Thyroid gland (tissue), 4 donors: ENCODE results near the gene SLC7A14. TPM values are rescaled to one million over a fixed set of nuclear protein-coding genes. Genes with fewer than 3 reads are reported as not detected.

Experiments
- DNase-seq, 2 donors: peaks; one replicate each; pipeline ENCODE4 v3.0.0-alpha.2; 2019
- H3K27ac ChIP-seq, 3 donors: fragments of 200-600 bp; sonication (generic); 1 replicate in 2 of 3; 2 replicates in 1 of 3; pipeline ENCODE4 v1.5.1; 2016 to 2019; ENCODE audit warnings: mild to moderate bottlenecking in 1 of 3, moderate library complexity in 1 of 3
- H3K27me3 ChIP-seq: fragments of 200-600 bp; sonication (generic); one replicate; pipeline ENCODE4 v1.5.1; 2019
- H3K36me3 ChIP-seq, 2 donors: fragments of 200-600 bp; sonication (generic); one replicate each; pipeline ENCODE4 v1.5.1; 2016 to 2019
- H3K4me1 ChIP-seq, 2 donors: fragments of 200-600 bp; sonication (generic); one replicate each; pipeline ENCODE4 v1.5.1; 2017 to 2019
- H3K4me3 ChIP-seq, 3 donors: fragments of 200-600 bp; sonication (generic); replicated peaks in 1 of 3; 1 replicate in 2 of 3; 2 replicates in 1 of 3; pipeline ENCODE4 v1.5.1; 2016; ENCODE audit warnings: mild to moderate bottlenecking in 1 of 3
- H3K9me3 ChIP-seq: fragments of 200-600 bp; sonication (generic); one replicate; pipeline ENCODE4 v1.5.1; 2017
- CTCF ChIP-seq, 6 experiments: fragments of 200-600 bp in 3 of 6; fragments of 450-650 bp in 3 of 6; sonication (generic) in 3 of 6; IDR thresholded peaks; one replicate each; pipeline ENCODE4 v1.5.1; 2016 to 2019; ENCODE audit warnings: antibody characterized with exemption in 6 of 6, mild to moderate bottlenecking in 2 of 6, inconsistent platforms in 1 of 6, moderate library complexity in 1 of 6
- POLR2A ChIP-seq, 2 donors: fragments of 450-650 bp; IDR thresholded peaks; one replicate each; pipeline ENCODE4 v1.6.1; 2017; ENCODE audit warnings: antibody characterized with exemption in 2 of 2, mild to moderate bottlenecking in 2 of 2, moderate library complexity in 1 of 2
- WGBS, 2 donors: methylation state at CpG; one replicate each; pipeline ENCODE4 v1.1.5; 2017; 5-methylcytosine and 5-hydroxymethylcytosine counted together
- intact Hi-C: fragments of 100-400 bp; cut with DNase I; formaldehyde crosslinking; loops from one replicate; pipeline ENCODE4 v1.15.1; 2023
- total RNA-seq, 4 donors: library from RNA; depleted of rRNA; stranded (reverse); fragments of >200 nt; gene quantifications; one replicate each; pipeline ENCODE4 v1.2.3, GENCODE V29; 2016

The SLC7A14 gene
- total RNA-seq, 4 donors from 2014 or later, result 0.11 to 0.34 (median 0.13) TPM; not detected in 1

GRCh38 chr3:170506556-170506955 is 79.3 kb downstream of the SLC7A14 start:
- Histone ChIP-seq H3K9me3 (no peaks in the 10 kb centered on the region), H3K4me1 (peaks cover 0 to 3% of the 10 kb centered on the region in 2 donors), H3K27ac (no peak overlapping the region), H3K36me3 (no peaks in the 10 kb centered on the region), H3K4me3 (no peak overlapping the region), H3K27me3 (no peaks in the 10 kb centered on the region)
- intact Hi-C loops, result no loop called here
- DNase-seq, result peak; percentile 8 to 14
- TF ChIP-seq POLR2A (IDR thresholded peaks at IDR 0.05) (no peak), CTCF (IDR thresholded peaks at IDR 0.05) (no peak)
- 11 to 16% methylated on average over 2 of the region's 2 CpGs for WGBS, 2 donors

- DNase-seq, result no peak
- H3K9me3 ChIP-seq, result no peaks in the 10 kb centered on the region
- 34 to 52% methylated on average over 1 of the region's 1 CpG for WGBS, 2 donors
- intact Hi-C loops, result no loop called here
- no peaks in the 10 kb centered on the region for H3K27me3 ChIP-seq
- H3K4me1 ChIP-seq, result peaks cover 0 to 3% of the 10 kb centered on the region in 2 donors
- H3K36me3 ChIP-seq, result no peaks in the 10 kb centered on the region
- TF ChIP-seq CTCF (IDR thresholded peaks at IDR 0.05) (no peak), POLR2A (IDR thresholded peaks at IDR 0.05) (no peak)
- no peak overlapping the region for H3K27ac ChIP-seq
- H3K4me3 ChIP-seq, result no peak overlapping the region
These were observed 83.6 kb downstream of the SLC7A14 start for GRCh38 chr3:170502297-170502696.

- WGBS, 2 donors, result 91 to 94% methylated on average over 7 of the region's 7 CpGs
- H3K27ac ChIP-seq, result no peak overlapping the region
- H3K36me3 ChIP-seq, result no peaks in the 10 kb centered on the region
- H3K4me3 ChIP-seq, result no peak overlapping the region
- no peaks in the 10 kb centered on the region for H3K4me1 ChIP-seq
- no peaks in the 10 kb centered on the region for H3K9me3 ChIP-seq
- DNase-seq, result no peak
- intact Hi-C loops, result no loop called here
- no peaks in the 10 kb centered on the region for H3K27me3 ChIP-seq
- TF ChIP-seq POLR2A (IDR thresholded peaks at IDR 0.05), result no peak
- TF ChIP-seq CTCF (IDR thresholded peaks at IDR 0.05), result no peak
These were observed 84.9 kb downstream of the SLC7A14 start for GRCh38 chr3:170500995-170501394.

DNA sequence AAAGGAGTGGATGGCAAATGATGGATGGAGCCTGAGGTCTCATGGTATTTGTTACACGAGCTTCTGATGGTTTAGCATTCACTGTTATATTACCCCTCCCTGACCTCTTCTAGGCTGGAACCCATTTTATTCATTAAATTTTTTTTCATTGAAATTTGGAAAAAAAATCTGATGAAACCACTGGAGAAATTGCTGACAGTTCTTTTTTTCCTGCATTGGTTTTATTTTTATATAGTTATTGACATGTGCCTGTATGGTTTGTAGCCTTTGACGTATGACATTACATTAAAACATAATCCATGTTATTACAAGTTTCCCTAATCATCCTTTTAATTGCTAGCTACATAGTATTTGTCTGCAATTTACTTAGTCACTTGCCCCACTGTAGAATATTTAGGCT is 85.4 kb downstream of the SLC7A14 start:
- Histone ChIP-seq H3K4me3 (no peak overlapping the region), H3K36me3 (no peaks in the 10 kb centered on the region), H3K27me3 (no peaks in the 10 kb centered on the region), H3K9me3 (no peaks in the 10 kb centered on the region), H3K27ac (no peak overlapping the region), H3K4me1 (no peaks in the 10 kb centered on the region)
- intact Hi-C loops, result no loop called here
- TF ChIP-seq CTCF (IDR thresholded peaks at IDR 0.05) (no peak), POLR2A (IDR thresholded peaks at IDR 0.05) (no peak)
- WGBS, 2 donors, result 84 to 85% methylated on average over 2 of the region's 2 CpGs
- no peak for DNase-seq

DNA sequence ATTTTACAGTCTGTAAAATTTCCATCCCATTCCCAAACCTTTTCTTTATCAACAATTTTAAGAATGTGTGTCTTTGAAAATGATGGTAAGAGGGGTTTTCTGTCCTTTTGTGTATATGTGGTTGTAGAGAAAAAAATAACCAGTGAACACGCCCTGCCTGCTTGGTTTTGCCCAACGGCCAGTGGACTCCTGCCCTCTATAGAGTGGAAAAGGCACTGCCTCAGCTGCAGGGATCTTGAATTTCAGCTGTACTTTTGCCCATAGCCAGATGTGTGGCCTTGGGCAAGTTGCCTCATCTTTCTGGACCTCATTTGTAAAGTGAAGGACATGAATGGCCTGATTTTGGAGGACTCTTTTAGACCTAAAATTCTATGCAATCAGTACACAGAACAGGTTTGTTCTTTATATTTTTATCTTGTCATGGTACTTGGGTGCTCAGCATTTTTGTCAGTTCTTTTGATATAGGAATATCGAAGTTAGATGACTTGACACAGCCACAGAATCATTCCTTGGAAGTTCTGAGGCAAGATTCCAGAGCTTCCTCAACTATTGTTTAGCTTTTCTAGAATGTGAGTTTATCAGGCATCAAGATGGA is 86.2 kb downstream of the SLC7A14 start:
- no peaks in the 10 kb centered on the region for H3K4me1 ChIP-seq
- WGBS, 2 donors, result 64 to 65% methylated on average over 3 of the region's 3 CpGs
- TF ChIP-seq CTCF (IDR thresholded peaks at IDR 0.05) (peak in 1 of 6 experiments; percentile 34), POLR2A (IDR thresholded peaks at IDR 0.05) (no peak)
- no peak for DNase-seq
- no peak overlapping the region for H3K27ac ChIP-seq
- intact Hi-C loops, result no loop called here
- no peak overlapping the region for H3K4me3 ChIP-seq
- no peaks in the 10 kb centered on the region for H3K27me3 ChIP-seq
- no peaks in the 10 kb centered on the region for H3K9me3 ChIP-seq
- H3K36me3 ChIP-seq, result no peaks in the 10 kb centered on the region
